OCI-LY7 (cell line): Measurements from ENCODE around the gene PTGES3.

Source experiments
- EZH2phosphoT487 ChIP-seq: fragments of 200-600 bp; sonication (generic); IDR thresholded peaks from 2 replicates; pipeline ENCODE4 v1.6.1; 2018; ENCODE audit warnings: low read depth, borderline replicate concordance, mild to moderate bottlenecking, mixed run types, antibody characterized with exemption, low read length, moderate library complexity, mixed read lengths
- TF ChIP-seq, protein P1 (sequence below): fragments of 200-600 bp; sonication (generic); conservative IDR thresholded peaks from 2 replicates; pipeline ENCODE4 v1.5.1; 2014; ENCODE audit warnings: mild to moderate bottlenecking, antibody characterized with exemption, low read length, moderate library complexity, mixed read lengths

DNA sequence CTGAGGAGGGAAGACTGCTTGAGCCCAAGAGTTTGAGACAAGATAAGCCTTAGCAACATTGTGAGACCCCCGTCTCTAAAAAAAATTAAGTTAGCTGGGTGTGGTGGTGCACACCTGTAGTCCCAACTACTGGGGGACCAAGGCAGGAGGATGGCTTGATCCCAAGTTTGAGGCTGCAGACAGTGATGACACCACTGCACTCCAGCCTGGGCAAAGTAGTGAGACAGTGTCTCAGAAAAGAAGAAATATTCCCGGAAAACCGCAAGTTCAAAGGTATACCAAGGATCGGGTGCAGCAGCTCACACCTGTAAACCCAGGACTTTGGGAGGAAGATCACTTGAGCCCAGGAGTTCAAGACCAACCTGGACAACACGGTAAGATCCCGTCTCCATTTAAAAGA, 5.8 kb downstream of the PTGES3 start:
- TF ChIP-seq, protein P1, sequence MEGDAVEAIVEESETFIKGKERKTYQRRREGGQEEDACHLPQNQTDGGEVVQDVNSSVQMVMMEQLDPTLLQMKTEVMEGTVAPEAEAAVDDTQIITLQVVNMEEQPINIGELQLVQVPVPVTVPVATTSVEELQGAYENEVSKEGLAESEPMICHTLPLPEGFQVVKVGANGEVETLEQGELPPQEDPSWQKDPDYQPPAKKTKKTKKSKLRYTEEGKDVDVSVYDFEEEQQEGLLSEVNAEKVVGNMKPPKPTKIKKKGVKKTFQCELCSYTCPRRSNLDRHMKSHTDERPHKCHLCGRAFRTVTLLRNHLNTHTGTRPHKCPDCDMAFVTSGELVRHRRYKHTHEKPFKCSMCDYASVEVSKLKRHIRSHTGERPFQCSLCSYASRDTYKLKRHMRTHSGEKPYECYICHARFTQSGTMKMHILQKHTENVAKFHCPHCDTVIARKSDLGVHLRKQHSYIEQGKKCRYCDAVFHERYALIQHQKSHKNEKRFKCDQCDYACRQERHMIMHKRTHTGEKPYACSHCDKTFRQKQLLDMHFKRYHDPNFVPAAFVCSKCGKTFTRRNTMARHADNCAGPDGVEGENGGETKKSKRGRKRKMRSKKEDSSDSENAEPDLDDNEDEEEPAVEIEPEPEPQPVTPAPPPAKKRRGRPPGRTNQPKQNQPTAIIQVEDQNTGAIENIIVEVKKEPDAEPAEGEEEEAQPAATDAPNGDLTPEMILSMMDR: no peak
- TF ChIP-seq EZH2phosphoT487: no peak
